Stimulated activated CD4-positive, alpha-beta T cell treated with anti-CD3 and anti-CD28 coated beads, TNF-alpha, amount 100 ng/mL, for 24 hours (primary cell): Measurements from ENCODE around the gene SPRED3.
"Not testable (repeated sequence)": the region's sequence is repeated elsewhere in the genome, so short reads cannot be mapped to it uniquely, and the experiment has no call there.

Experiments used
- DNase-seq, 3 experiments: peaks; one replicate each; pipeline ENCODE4 v3.0.0-alpha.2; 2020; ENCODE audit warnings: low read depth in 3 of 3

SPRED3 gene

DNA sequence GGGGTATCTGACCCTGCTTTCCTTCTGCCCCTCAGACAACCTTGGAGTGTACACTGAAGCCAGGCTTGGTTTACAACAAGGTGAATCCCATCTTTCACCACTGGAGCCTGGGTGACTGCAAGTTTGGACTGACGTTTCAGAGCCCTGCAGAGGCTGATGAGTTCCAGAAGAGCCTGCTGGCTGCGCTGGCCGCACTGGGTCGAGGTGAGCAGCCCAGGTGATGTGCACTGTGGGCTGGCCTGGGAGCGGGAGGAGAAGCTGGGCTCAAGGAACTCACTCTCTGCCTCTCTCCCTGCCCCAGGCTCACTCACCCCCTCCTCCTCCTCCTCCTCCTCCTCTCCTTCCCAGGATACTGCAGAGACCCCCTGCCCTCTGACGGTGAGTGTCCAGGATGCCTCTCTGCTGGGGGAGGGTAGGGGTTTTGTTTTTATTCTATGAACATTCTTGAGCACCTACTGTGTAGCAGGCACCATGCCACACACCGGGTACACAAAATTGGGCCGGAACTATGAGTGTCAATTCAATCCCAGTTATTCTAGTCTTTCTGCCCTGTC lies 3.5 kb downstream of the SPRED3 start:
- DNase-seq: no peak

DNA sequence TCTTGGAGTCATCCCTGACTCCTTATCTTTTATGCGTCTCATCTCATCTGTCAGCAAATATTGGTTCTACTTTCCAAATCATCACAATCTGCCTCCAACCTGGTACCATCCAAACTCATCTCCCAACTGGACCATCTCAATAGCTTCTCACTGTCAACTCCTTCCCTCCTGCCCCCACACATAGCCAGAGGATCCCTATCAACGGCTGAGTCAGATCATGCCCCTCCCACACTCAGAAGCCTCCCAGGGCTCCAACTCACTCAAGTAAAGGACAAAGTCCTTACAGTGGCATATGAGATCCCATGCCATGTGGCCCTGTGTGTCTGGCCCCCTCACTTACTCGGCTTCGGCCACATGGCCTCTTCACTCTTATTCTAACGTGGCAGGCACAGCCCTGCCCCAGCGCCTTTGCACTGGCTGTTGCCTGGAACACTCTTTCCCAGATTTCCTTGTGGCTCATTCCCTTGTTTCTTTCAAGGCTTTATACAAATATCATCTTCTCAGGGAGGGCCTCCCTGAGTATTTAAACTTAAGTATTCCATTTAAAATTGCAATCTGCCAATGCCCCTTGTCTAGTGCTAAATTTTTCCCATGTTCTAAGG lies 4.3 kb downstream of the SPRED3 start:
- DNase-seq: no peak

DNA sequence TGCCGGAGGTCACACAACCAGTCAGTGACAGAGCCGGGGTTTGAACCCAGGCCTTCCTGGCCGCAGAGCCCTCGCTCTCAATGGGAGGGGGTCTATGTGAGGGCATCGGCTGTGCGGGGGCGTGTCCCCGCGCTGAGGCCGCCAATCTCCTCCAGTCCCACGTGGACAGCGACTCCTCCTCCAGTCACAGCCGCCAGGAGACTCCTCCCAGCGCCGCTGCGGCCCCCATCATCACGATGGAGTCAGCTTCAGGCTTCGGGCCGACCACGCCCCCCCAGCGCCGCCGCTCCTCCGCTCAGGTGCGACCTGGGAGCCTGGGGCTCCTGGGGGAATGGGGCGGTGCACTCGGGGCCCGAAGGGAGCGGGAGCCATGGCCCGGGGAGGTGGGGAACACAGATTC lies 6.0 kb downstream of the SPRED3 start:
- DNase-seq: peak; percentile 43 to 82 (median 58)

DNA sequence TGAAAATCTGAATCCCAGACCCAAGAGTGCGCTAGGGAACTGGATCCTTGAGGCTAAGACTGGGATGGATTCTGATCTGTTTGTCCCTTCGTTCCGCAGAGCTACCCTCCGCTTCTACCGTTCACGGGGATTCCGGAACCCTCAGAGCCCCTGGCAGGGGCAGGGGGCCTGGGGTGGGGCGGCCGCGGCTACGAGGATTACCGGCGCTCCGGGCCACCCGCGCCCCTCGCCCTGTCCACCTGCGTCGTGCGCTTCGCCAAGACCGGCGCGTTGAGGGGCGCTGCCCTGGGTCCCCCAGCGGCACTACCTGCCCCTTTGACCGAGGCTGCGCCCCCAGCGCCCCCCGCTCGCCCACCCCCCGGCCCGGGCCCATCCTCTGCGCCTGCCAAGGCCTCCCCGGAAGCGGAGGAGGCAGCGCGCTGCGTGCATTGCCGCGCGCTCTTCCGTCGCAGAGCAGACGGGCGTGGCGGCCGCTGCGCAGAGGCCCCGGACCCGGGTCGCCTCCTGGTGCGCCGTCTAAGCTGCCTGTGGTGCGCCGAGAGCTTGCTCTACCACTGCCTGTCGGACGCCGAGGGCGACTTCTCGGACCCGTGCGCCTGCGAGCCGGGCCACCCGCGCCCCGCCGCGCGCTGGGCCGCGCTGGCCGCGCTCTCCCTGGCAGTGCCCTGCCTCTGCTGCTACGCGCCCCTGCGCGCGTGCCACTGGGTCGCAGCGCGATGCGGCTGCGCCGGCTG lies 7.1 kb downstream of the SPRED3 start:
- peak in 1 of 3 experiments; percentile 47 for DNase-seq

DNA sequence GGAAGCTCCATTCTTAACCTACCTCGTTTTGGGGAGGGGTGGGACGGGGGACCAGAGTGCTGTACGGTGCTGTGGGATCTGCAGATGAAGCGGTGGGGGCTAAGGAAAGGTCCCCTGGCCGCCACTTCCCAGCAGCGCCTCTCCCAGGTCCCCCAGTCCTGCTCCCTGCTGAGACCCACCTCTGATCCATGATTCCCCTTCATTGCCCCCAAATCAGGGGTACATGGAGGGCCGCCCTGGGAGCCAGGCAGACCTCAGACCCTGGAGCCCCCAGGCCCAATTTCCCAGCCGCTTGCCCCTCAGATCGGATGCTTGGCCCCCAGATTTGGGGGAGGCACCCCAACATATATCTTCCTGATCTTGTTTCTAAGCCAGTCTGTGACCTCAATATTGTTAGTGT lies 10.6 kb downstream of the SPRED3 start:
- DNase-seq: no peak

DNA sequence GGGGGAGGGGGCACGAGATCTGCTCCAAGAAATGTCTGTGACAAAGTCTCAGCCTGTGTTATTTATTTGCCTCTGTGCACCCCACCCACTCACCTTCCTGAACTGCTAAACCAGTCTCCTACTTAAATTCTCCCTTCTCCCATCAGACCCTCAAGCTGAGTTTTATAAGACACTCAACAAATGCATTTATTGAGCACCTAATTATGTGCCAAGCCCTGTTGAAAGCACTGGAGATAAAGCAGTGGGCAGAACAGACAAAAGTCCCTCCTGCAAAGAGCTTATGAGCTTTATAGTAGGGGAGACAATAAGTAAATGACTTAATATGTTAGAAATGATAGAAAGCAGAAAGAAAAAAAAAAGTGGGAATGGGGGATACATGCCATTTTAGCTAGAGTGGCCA lies 11.0 kb downstream of the SPRED3 start:
- no peak for DNase-seq

DNA sequence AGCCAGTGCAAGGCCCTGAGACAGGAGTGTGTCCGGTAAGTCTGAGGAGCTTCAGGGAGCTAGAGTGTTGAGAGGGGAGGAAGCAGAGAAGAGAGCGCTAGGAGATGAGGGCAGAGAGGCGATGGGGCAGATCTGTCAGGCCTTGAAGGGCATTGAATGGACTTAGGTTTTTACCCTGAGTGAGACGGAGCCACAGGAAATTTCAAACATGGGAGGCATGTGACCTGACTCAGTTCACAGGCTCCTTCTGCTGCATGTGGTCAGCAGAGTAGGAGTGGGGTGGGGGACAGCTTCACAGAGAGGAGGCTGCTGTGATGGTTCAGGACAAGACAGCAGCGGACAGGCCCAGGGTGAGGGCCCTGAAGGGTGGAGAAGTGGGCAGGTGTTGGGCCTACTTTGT lies 11.9 kb downstream of the SPRED3 start:
- no peak for DNase-seq

DNA sequence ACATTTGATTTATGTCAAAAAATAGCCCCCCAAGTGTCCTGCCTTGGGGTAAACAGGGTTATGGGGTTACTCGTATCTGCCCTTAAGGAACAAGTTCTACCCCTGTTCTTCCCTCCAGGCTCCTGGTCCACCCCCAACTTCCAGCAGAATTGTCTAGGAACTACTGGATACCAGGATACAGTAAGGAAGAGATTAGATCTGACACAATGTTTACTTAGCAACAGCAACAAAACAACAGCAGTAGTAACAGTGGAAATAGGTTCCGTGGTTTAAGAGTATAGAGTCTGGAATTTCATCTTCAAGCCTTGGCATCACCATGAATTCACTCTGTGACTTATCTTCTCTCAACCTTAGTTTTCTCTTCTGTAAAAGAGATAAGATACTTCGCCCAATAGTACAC lies 12.7 kb downstream of the SPRED3 start:
- DNase-seq: no peak

DNA sequence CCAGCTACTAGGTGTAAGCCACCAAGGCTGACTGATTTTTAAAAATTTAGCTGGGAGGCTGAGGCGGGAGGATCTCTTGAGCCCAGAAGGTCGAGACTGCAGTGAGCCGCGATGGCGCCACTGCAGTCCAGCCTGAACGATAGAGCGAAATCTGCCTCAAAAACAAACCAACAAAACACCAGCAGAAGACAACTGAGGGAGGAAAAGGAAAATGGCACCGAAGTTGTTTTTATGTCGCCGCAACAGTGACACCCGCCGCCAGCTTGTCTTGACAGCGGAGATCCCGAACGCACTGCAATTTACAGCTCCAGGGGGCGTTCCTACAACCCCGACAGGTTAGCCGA lies 14.1 kb downstream of the SPRED3 start:
- DNase-seq: no peak

DNA sequence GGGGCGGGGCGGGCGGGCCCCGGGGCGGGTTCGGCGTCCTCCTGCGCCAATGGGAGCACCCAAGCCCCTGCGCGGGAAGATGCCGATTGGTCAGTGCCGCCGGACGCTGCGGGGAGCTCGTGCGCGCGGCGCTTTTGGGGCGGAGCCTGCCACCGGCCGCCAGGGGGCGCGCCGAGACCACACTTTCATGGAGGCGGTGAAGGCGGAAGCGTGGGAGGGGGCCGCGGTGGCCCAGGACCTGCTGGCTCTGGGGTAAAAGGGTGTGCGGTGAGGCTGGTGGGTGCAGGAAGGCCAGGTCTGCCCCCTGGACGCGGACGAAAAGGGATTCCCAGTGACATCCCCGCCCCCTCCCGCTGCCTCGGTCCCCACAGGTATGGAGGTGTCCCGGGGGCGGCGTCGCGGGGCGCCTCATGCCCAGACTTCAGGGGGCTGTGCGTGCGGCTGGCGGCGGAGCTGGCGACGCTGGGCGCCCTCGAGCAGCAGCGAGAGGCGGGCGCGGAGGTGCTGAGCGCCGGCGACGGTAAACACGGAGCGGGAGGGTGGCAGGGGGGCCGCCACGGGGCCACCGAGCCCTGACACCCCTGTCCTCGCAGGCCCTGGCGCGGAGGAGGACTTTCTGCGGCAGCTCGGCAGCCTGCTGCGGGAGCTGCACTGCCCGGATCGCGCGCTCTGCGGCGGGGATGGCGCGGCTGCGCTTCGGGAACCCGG lies 14.6 kb downstream of the SPRED3 start, which contains the start of gene FAM98C:
Gene FAM98C, plus strand, starts transcription at position 127 of the 708 bp plus-strand sequence. Its CDS starts 61 bp downstream, at position 188.
- peak; percentile 94 to 98 (median 95) for DNase-seq

DNA sequence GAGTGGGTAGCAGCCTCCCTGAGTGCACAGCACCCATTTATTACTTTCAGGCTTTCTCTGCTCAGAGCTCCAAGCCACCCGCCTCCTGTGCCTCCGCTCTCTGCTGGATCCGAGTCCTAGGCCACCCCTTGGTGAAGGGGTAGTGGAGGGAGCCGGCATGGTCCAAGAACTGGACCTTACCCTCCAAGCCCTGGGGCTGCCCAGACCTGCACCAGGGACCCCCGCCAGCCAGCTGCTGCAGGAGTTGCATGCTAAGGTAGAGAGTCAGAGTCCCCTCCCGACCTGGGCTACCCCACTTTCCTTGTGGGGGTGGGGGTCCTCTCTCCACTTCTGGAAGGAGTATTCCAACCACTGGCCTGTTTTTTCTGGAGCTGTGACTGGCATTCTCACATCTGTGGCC lies 16.4 kb downstream of the SPRED3 start:
- DNase-seq: no peak

DNA sequence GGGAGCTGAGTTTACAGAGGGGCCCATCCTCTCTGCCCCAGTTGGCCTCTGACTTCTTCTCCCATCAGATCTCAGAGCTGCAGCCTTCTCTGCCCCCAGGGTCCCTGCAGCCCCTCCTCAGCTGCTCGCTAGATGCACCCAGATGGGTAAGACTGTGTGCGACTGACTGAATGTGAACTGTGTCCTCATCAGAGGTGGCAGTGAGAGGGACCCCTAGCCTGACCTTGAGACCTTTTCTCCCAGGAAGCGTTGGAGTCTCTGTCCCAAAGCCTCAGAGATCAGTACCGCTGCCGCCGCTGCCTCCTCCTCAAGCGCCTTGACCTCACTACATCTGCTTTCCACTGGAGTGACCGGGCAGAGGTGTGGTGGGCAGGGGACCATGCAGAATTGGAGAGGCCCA lies 16.8 kb downstream of the SPRED3 start:
- no peak for DNase-seq

DNA sequence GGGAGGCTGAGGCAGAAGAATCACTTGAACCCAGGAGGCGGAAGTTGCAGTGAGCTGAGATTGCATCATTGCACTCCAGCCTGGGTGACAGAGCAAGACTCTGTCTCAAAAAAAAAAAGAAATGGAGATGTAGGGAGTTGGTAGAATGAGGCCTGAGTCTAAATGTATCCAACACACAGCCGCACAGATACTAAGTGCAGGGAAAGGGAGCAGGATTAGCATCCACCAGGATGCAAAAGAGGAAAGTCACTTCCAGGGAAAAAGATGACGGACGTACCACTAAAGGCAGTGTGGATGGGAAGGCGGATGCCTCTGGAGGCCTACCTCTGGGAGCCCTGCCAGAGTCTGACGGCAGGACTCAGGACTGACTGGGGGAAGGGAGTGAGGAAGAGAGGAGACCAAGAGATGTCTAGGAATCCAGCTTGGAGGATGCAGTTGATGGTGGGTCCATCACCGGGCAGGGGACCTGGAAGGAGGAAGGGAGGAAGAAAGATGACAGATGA lies 21.2 kb downstream of the SPRED3 start:
- DNase-seq: no peak

DNA sequence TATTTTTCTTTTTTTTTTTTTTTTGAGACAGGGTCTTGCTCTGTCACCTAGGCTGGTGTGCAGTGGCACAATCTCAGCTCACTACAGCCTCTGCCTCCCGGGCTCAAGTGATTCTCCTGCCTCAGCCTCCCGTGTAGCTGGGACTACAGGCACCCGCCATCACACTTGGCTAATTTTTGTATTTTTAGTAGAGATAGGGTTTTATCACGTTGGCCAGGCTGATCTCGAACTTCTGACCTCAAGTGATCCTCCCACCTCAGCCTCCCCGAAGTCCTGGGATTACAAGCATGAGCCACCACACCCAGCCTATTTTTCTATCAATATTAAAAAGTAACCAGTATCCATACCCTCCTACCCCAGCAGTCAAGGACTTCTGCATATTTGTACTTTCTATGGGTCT lies 21.9 kb downstream of the SPRED3 start:
- not testable (repeated sequence) for DNase-seq

DNA sequence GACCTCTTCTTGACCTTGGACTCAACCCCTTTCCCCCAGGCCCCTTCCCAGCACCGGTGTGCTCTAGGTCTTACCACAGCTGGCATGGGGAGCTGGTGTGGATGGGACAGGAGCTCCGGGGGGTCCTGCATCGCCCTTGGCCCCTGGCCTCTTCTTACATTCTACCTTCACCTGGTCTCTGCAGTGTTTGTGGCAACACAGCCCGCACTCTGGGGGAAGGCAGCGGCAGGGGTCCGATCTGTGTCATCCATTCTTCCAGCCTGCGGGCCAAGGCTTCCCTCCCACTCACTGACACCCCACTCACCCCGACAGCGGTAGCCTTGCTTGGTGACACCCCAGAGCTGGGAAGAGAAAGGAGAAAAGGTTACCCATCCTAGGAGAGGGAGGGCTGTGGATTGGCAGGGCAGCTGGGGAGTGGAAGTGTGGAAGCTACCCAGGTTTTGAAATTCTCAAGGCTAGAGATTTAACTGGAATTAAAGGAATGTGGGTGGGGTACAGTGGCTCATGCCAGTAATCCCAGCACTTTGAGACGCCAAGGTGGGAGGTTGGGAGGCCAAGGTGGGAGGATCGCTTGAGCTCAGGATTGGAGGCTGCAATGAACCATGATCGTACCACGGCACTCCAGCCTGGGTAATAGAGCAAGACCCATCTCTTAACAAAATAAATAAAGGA lies 22.7 kb downstream of the SPRED3 start:
- DNase-seq: no peak

DNA sequence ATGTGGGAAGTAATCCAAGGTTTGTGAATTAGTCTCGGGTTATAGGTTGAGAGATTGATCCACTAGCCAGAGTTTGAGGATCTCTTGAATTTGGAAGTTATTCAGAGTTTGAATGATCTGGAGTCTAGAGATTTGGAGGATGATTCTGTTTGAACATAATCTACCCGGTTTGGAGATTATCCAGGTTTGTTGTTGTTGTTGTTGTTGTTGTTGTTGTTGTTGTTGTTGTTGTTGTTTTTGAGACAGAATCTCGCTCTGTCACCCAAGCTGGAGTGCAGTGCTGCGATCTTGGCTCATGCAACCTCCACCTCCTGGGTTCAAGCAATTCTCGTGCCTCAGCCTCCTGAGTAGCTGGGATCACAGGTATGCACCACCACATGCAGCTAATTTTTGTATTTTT lies 23.4 kb downstream of the SPRED3 start:
- not testable (repeated sequence) for DNase-seq

DNA sequence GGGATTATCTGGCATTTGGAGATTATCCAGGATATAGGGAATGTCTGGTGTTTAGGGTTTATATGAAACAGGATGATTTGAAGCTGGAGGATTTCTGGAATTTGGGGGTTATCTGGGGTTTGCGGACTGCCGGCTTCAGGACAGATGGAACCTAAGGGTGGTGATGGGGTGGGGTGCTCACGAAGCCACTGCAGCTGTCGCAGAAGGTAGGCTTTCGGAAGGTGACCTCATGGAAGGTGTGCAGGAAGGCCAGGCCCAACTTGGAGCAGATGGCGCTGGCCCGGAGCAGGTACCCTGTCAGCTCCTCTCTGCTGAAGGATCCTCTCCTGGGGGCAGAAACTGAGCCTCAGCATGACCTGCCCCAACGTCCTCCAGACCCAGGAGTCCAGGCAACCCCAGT lies 24.0 kb downstream of the SPRED3 start:
- DNase-seq: no peak

DNA sequence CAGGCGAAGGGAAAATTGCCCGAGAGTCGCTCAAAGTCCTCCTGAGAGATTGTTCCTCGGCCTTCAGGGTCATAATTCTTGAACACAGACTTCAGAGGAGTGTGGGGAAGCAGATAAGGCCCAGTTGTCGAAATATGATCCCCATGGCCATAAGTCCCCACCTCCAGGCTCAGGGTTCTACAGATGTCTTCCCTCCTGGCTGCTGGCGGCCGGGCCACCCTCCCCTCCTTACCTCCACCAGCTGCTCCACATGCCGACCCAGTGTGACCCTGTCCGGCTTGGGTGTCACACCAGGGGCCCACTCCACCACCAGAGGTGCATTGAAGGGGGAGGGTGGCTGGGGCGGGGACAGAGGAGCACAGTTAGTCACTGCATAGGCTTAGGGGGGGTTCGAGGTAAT lies 24.5 kb downstream of the SPRED3 start:
- DNase-seq: no peak

DNA sequence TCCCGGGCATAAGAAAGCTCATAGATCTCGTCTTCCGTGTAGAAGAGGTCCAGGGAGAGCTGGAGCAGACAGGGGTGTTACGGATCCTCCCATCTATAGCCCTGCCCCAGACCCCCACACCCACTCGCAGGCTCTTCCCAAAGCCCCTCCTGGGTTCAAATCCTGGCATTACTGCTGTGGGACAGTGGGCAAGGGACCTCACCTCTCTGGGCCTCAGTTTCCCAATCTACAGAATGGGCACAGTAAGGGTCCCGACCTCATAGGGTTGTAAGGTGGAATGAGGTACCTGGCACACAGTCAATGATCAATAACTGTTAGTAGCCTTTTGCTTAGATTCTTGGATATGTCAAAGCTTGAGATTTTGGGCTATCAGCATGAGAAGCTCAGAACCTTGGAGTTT lies 24.9 kb downstream of the SPRED3 start:
- no peak for DNase-seq

DNA sequence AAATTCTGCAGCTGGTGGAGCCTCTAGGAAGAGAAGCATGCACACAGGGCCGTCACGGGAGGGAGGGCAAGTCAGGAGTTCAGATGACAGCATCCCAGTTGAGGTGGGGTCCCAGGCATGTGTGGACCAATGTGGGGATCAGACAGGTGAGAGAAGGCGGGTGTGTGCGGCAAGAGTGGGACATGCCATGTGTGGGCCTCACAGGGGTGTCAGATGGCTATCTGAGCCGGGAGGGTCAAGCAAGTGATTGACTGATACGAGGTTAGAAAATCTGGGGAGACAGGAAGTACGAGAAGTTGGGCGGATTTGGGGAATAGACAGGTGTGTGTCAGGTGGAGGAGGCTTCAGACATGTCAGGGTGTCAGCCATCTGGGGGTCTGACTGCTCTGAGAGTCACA lies 28.6 kb downstream of the SPRED3 start:
- no peak for DNase-seq

DNA sequence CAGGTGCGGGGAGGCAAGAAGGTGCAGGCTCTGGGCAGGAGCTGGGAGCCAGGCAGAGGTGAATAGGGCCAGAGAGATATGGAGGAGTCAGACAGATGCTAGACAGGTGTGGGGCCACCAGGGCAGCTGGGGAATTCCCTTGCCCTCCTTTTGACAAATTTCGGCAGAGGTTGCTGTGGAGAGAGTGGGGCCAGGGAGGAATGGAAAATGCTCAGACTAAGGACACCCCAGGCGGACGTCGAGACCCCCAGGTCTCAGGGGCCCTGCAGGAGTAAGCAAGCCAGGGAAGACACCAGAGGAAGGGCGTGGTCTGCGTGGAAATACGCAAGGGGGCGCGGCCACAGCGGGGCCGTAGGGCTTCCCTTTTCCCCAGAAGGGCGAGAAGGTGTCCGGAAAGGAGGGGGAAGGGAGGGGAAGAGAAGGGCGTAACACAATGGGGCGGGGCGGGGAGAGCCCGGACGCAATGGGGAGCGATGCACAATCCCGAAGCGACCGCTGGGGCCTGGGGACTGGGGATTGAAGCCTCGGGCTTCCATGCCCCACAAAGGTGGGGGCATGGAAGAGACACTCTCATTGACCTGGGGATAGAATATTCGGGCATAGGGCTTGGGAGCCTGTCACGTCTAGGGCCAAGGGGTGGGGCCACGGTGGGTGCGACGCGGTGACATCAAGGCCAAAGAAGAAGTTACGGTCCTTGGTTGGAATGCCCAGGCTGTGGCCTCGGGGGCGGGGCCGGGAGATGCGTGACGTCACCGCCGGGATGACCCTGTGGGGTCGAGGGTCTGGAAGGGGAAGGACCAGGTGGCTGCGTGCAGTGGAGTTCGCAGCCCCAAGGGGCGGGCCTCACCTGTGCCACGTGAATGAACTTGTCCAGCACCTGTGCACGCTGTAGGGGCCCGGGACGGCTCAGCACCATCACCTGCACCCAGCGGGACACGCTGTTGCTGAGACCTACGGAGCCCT lies 29.3 kb downstream of the SPRED3 start:
- peak in 2 of 3 experiments; percentile 31 to 71 for DNase-seq
